ENCODE results near the gene COPS7A. TPM values are rescaled to one million over a fixed set of nuclear protein-coding genes. Genes with fewer than 3 reads are reported as not detected.

COPS7A gene
- total RNA-seq, 4 donors from 2014 or later: 39.0 to 55.6 (median 45.4) TPM

DNA sequence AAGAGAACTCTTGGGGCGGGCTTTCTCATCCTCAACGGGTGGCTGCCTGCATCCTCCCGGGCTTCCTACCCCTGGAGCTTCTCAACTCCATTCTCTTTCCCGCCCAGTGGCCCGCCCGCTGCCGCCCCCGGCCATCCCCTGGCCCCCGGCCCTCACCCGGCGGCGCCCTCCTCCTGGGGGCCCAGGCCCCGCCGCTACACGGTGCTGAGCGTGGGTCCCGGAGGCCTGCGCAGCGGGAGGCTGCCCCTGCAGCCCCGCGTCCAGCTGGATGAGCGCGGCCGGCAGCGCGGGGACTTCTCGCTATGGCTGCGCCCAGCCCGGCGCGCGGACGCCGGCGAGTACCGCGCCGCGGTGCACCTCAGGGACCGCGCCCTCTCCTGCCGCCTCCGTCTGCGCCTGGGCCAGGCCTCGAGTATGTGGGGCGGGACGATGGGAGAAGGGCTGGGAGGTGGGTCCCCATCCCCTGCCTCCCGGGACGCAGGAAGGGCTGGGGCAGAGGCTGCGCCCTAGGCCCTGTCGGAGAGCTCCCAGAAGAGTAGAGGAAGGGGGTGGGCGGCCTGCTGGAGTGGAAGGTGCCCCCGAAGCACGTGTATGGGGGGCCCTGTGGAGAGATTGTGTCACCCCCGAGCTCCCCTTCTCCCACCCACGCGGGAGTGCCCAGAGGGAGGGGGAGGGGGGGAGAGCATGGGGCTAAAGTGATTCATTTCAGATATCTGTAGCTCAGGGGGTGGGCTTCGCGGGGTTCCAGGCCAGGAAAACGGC, 49.9 kb downstream of the COPS7A start:
- TF ChIP-seq, protein P1, sequence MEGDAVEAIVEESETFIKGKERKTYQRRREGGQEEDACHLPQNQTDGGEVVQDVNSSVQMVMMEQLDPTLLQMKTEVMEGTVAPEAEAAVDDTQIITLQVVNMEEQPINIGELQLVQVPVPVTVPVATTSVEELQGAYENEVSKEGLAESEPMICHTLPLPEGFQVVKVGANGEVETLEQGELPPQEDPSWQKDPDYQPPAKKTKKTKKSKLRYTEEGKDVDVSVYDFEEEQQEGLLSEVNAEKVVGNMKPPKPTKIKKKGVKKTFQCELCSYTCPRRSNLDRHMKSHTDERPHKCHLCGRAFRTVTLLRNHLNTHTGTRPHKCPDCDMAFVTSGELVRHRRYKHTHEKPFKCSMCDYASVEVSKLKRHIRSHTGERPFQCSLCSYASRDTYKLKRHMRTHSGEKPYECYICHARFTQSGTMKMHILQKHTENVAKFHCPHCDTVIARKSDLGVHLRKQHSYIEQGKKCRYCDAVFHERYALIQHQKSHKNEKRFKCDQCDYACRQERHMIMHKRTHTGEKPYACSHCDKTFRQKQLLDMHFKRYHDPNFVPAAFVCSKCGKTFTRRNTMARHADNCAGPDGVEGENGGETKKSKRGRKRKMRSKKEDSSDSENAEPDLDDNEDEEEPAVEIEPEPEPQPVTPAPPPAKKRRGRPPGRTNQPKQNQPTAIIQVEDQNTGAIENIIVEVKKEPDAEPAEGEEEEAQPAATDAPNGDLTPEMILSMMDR (IDR thresholded peaks at IDR 0.05; ENCODE audit: low read depth): no peak

DNA sequence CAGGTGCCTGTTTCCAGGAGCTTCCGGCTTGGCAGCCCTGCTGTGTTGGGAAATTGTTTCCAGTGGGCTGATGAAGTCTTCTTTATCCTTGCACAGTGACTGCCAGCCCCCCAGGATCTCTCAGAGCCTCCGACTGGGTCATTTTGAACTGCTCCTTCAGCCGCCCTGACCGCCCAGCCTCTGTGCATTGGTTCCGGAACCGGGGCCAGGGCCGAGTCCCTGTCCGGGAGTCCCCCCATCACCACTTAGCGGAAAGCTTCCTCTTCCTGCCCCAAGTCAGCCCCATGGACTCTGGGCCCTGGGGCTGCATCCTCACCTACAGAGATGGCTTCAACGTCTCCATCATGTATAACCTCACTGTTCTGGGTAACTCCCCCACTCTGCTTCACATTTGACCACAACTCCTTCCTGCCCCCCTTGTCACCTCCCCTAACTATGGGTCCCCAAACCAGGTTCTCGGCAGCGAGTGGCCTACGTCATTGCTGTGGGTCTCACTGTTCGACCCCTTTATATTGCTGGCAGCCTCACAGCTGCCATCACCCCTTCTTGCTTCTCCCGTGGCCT, 50.7 kb downstream of the COPS7A start:
- TF ChIP-seq, protein P1 (IDR thresholded peaks at IDR 0.05; ENCODE audit: low read depth): no peak

DNA sequence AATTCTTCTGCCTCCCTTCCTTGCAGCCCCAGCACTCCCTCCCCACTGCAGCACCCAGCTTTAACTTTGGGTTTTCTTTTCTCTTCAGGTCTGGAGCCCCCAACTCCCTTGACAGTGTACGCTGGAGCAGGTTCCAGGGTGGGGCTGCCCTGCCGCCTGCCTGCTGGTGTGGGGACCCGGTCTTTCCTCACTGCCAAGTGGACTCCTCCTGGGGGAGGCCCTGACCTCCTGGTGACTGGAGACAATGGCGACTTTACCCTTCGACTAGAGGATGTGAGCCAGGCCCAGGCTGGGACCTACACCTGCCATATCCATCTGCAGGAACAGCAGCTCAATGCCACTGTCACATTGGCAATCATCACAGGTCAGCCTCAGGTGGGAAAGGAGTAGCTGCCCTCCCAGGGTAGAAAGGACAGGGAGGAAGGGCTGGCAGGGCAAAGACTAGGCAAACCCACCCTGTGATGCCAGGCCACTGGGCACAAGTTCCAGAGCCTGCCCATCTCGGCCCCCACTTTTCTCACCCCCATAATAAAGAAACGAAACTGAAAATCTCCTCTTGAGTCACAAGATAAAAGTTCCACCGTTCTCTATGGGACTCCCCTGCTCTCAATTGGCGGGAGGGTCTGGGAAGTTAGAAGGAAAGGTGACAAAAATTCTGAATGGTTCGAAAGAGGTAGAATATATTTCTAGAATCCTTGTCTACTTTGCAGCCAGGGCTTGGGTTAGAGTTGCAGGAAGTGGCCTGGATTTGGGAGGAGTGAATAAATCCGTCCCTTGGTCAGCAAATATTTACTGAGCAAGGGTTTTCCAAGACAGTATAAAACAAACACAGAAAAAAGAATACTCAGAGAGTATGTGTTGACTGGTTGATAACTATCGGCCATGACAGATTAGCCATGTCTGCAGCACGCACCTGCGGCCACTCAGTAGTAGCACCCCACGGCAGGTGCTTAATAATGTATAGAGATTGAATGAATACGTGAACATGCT, 51.6 kb downstream of the COPS7A start:
- TF ChIP-seq, protein P1 (IDR thresholded peaks at IDR 0.05; ENCODE audit: low read depth): no peak

DNA sequence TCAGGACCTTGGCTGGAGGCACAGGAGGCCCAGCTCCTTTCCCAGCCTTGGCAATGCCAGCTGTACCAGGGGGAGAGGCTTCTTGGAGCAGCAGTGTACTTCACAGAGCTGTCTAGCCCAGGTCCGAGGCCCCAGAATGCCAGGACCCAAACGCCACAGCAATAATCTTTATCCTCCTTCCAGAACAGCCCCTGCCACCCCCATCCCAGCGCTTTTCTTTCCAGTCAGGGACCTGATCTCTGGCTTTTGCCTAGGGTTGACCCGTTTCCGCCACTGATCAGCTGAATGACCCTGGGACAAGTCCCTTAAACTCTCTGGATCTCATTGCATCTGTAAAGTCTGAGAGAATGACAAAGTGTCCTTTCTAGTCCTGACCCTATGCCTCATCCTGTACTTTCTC, 53.5 kb downstream of the COPS7A start:
- TF ChIP-seq, protein P1 (IDR thresholded peaks at IDR 0.05; ENCODE audit: low read depth): no peak

DNA sequence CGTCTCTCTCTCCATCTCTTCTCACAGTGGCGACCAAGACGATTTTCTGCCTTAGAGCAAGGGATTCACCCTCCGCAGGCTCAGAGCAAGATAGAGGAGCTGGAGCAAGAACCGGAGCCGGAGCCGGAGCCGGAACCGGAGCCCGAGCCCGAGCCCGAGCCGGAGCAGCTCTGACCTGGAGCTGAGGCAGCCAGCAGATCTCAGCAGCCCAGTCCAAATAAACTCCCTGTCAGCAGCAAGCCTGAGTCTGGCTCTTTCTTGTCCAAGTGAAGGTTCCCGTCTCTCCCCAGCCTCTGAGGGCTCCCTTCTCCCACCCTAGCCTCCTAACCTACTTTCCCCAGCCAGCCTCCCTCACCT, 54.3 kb downstream of the COPS7A start:
- TF ChIP-seq, protein P1 (IDR thresholded peaks at IDR 0.05; ENCODE audit: low read depth): no peak

DNA sequence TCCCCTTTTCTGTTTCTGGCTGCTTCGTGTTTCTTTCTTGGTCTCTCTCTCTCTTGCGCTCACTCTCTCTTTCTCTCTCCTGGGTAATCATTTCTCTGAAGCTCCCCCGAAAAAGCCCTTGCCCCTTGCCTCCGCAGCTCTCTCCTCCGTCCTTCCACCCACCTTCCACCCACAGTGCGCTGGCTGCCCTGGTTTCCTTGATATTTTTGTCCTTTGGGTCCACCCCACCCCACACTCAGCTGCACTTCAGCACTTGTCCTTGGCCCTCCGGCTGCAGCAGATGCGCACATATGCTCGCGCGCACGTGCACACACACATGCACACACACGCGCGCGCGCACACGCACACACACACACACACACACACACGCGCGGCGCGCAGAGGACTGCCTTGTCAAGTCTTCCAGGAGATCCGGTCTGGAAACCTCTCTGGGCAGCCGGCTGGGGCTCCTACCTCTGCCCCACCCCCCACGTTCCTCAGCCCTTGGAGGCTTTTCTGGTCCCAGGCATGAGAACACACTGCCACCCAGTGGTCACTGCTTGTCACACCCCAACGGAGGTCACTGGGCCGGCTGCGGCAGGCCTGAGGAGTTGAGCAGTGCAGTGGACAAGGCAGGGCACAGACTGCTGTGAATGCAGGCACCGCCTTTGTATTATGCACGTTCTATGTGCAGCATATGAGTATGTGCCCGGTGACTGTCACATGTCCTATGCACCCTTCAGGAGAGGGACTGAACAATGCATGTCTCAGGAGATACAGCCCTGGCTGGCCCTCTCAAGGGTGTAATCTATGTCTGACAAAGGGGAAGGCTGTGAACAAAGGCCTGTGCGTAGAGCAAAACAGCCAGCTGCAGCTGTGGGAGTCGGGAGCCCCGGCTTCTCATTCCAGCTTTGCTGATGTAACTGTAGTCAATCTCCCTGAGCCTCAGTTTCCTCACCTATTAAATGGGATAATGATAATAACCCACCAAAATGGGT, 55.0 kb downstream of the COPS7A start:
- TF ChIP-seq, protein P1 (IDR thresholded peaks at IDR 0.05; ENCODE audit: low read depth): no peak
